HFFc6 (cell line): ENCODE measurements around the gene CLDN9. TPM values are rescaled to one million over a fixed set of nuclear protein-coding genes. Genes with fewer than 3 reads are reported as not detected.

ENCODE experiments used
- DNase-seq: peaks from one replicate; pipeline ENCODE4 v3.0.0-alpha.2; 2018
- H3K27ac Mint-ChIP-seq: 2 replicates; pipeline ENCODE4 v1.8.0; 2020; ENCODE audit warnings: mild to moderate bottlenecking, mixed read lengths
- H3K27me3 Mint-ChIP-seq: 2 replicates; pipeline ENCODE4 v1.8.0; 2021; ENCODE audit warnings: mild to moderate bottlenecking, moderate library complexity, mixed read lengths; ENCODE audit not compliant: insufficient read depth
- H3K36me3 Mint-ChIP-seq: 2 replicates; pipeline ENCODE4 v1.8.0; 2021; ENCODE audit warnings: low read depth, mixed read lengths
- H3K4me1 Mint-ChIP-seq: 2 replicates; pipeline ENCODE4 v1.8.0; 2020; ENCODE audit warnings: low read depth, mixed read lengths
- H3K4me3 Mint-ChIP-seq: 2 replicates; pipeline ENCODE4 v1.8.0; 2020; ENCODE audit warnings: mild to moderate bottlenecking, moderate library complexity, mixed read lengths
- H3K9me3 Mint-ChIP-seq: 2 replicates; pipeline ENCODE4 v1.8.0; 2020; ENCODE audit warnings: mild to moderate bottlenecking, mixed read lengths
- CTCF ChIP-seq: fragments of 200-600 bp; sonication (generic); IDR thresholded peaks from 2 replicates; pipeline ENCODE4 v1.5.0; 2021; ENCODE audit warnings: antibody characterized with exemption, mild to moderate bottlenecking
- total RNA-seq, 6 experiments: library from RNA; stranded (reverse); fragmentation: NEBNext Ultra II Directional; extraction: Animal tissue kit (Norgen Biotek cat#: 25700); gene quantifications; 2 replicates in 1 of 6; 3 replicates in 5 of 6; pipeline ENCODE4 v1.2.3, GENCODE V29; 2021

CLDN9 gene
- total RNA-seq, 6 experiments from 2014 or later: not detected

- DNase-seq: no peak
- peaks cover 5% of the 10 kb centered on the region for H3K4me1 Mint-ChIP-seq
- peaks cover 9% of the 10 kb centered on the region for H3K27me3 Mint-ChIP-seq
- TF ChIP-seq CTCF: no peak
- no peaks in the 10 kb centered on the region for H3K36me3 Mint-ChIP-seq
- H3K27ac Mint-ChIP-seq: no peak overlapping the region
- no peaks in the 10 kb centered on the region for H3K9me3 Mint-ChIP-seq
- no peak overlapping the region for H3K4me3 Mint-ChIP-seq
Measured at GRCh38 chr16:3007059-3007956, 5.4 kb upstream of the CLDN9 start.

- Mint-ChIP-seq H3K4me3 (no peak overlapping the region), H3K4me1 (peaks cover 14% of the 10 kb centered on the region), H3K36me3 (no peaks in the 10 kb centered on the region), H3K9me3 (no peaks in the 10 kb centered on the region), H3K27ac (no peak overlapping the region), H3K27me3 (peaks cover 17% of the 10 kb centered on the region)
- no peak for TF ChIP-seq CTCF
- DNase-seq: no peak
Measured at GRCh38 chr16:3007957-3008689, 4.6 kb upstream of the CLDN9 start.

GRCh38 chr16:3008690-3009037 is 4.1 kb upstream of the CLDN9 start:
- no peaks in the 10 kb centered on the region for H3K9me3 Mint-ChIP-seq
- H3K4me3 Mint-ChIP-seq: no peak overlapping the region
- no peak for TF ChIP-seq CTCF
- DNase-seq: no peak
- H3K27ac Mint-ChIP-seq: no peak overlapping the region
- no peaks in the 10 kb centered on the region for H3K36me3 Mint-ChIP-seq
- H3K4me1 Mint-ChIP-seq: peaks cover 18% of the 10 kb centered on the region
- peaks cover 17% of the 10 kb centered on the region for H3K27me3 Mint-ChIP-seq

- no peak for TF ChIP-seq CTCF
- peaks cover 25% of the 10 kb centered on the region for H3K27me3 Mint-ChIP-seq
- no peaks in the 10 kb centered on the region for H3K9me3 Mint-ChIP-seq
- H3K36me3 Mint-ChIP-seq: no peaks in the 10 kb centered on the region
- DNase-seq: no peak
- no peak overlapping the region for H3K4me3 Mint-ChIP-seq
- no peak overlapping the region for H3K27ac Mint-ChIP-seq
- peaks cover 18% of the 10 kb centered on the region for H3K4me1 Mint-ChIP-seq
Measured at GRCh38 chr16:3009568-3010390, 2.9 kb upstream of the CLDN9 start.

GRCh38 chr16:3010510-3010909 is 2.2 kb upstream of the CLDN9 start:
- Mint-ChIP-seq H3K27ac (no peak overlapping the region), H3K4me3 (no peak overlapping the region), H3K27me3 (peaks cover 25% of the 10 kb centered on the region), H3K36me3 (no peaks in the 10 kb centered on the region), H3K9me3 (no peaks in the 10 kb centered on the region), H3K4me1 (peaks cover 18% of the 10 kb centered on the region)
- no peak for DNase-seq
- no peak for TF ChIP-seq CTCF
